T-helper 1 cell treated with Interleukin-12 subunit alpha and Interleukin-12 subunit beta and Interleukin-4 antibody, amounts not matched to agents 30 ng/mL and 1 ng/mL, for 36 hours (primary cell): ENCODE measurements around the gene MGMT. TPM values are rescaled to one million over a fixed set of nuclear protein-coding genes. Genes with fewer than 3 reads are reported as not detected.

ENCODE experiments used
- intact Hi-C: fragments of 100-400 bp; cut with micrococcal nuclease; formaldehyde crosslinking; loops from one replicate; pipeline ENCODE4 v1.15.1; 2024
- total RNA-seq: library from RNA; stranded (reverse); gene quantifications from 2 replicates; pipeline ENCODE4 v1.2.3, GENCODE V29; 2022

Gene MGMT
- total RNA-seq, 1 donor from 2014 or later: 14.9 TPM

DNA sequence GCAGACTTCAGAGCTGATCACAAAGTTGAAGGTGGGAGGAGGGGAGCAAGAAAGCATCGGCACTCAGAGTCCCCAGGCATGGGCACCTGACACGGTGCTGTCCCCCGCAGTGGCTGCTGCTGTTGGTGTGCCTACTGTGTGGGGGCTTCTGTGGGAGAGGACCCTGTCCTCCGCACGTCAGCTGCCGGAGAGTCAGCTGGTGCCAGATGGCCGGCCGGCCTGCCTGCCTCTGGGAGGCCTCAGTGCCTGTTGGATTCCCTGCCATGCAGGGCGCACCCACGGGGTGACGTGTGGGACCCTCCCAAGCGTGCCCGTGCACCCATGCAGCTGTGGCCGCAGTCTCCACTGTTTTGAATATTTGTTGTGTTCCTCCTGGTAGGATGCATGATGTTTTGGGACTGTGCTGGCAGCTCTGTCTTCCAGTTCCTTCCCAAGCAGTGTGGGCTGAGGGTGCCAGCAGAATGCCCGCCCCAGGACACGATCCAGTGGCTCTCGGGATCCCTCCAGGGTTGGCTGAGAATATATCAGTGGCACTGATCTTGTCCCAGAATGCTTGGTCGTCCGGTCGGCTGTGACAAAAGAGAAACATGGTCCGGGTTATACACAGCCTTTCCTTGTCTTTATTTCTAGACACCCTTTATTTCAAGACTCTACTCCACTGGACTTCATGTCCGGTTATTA is 185.6 kb downstream of the MGMT start:
- intact Hi-C loops: no loop called here

DNA sequence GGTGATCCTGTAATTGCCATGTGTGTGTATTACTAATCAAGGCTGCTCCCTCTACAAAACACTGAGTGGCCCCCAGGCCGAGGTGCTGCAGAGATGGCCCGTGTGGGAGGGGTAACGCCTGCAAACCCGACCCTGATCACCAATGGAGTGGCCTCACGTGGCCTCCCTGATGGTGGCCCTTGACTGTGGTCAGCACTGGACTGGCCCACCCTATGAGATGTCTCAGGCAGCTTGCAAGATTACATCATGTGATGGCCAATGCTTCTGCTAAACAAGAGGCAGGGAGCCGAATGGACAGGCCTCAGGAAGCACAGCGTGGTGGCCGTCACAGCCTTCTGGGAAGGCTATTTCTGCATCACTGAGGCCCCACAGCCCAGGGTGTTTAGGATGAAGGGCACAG is 186.4 kb downstream of the MGMT start:
- intact Hi-C loops: no loop called here

- intact Hi-C loops: no loop called here
These were observed 186.8 kb downstream of the MGMT start for GRCh38 chr10:129653861-129654260.

- intact Hi-C loops: no loop called here
These were observed 187.4 kb downstream of the MGMT start for GRCh38 chr10:129654461-129654860.

DNA sequence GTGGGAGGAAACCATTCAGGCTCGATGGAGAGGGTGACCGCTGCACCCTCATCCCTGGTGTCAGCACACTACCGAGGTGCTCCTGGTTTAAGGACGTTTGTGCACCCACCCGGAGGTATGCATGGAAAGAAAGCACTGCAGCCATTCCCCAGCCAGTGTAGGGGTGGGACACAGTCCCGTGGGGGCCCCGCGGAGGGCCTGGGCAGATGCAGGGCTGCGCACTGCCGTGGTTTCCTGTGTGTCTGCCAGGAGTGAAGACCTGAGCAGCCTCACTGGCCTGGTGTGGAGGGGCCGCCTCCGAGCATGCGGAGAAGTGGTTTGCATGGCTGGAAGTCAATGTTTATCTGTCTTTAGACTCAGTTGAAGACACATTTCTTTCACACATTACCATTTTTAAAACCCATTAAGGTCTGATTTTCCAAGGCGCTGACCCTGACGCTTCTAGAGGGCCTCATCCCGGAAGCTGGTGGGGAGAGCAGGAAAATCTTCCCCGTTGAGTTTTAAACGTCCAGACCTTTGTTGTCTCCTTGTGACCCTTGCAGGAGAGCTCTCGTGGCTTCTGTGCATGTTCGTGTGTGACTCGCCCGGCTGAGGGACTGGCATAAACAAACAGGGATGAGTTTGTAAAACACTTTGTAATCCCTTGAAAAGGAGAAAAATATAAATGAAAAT is 188.1 kb downstream of the MGMT start:
- intact Hi-C loops: no loop called here

DNA sequence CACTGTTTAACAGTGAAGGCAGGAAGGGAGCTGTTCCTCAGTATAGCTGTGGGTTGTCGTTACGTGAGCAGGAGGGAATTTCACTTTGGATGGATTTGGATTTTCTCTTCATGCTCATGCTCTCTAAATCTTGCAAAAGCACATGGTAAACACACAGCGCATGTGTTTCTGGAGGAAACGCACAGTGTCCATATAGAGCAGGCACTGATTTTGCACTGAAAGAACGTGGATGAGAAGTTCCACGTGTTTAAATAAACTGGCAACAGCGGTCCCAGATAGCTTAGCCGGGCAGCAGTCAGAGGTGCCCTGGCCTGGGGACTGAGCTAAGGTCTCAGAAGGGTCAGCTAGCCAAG is 188.6 kb downstream of the MGMT start:
- intact Hi-C loops: no loop called here

DNA sequence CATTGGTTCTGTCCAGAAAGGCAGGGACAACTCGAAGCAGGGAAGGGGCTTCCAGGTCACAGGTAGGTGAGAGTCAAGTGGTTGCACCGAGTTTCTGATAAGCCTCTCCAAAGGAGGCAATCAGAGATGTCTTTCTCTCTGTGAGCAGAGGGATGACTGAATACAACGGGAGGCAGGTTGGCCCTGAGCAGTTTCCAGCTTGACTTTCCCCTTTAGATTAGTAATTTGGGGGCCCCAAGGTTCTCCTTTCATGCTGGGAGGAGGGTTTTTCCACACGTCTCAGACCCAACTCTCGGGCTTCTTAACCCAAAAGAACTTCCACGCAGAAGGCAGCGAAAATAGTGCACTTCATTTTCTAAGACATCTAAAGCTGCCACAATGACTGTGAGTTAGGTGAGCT is 189.6 kb downstream of the MGMT start:
- intact Hi-C loops: no loop called here

- intact Hi-C loops: no loop called here
These were observed 190.4 kb downstream of the MGMT start for GRCh38 chr10:129657297-129658017.

DNA sequence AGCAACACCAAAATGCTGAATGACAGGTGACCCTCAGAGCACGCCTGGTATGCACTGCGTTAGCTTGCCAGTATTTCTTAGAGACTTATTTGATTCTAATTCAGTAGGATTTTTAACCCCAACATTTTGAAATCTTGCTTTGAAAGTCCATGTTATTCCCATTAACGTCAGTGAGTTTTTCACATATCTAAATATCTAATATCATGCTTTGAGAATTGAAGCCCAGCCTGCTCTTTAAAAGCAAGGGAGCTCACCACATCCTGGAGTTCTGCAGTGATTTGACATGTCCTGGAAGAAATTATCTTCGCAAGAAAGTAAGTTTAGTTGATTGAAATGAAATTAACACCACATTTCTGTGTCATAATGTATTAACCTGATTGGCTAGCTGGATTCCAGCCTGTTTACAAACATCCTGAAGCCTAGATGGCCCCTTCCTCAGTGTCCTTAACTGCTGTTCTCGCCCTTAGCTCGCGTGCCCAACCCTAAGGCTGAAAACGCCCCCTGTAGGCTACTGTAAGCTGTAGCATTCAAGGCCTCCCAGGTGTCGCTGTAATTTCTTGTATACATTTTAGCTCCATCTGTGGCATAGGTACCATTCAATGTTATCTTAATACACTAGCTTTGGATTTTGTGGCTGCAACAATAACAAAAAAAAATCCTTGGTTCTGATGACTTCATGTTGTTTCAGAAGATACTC is 191.5 kb downstream of the MGMT start:
- intact Hi-C loops: no loop called here

DNA sequence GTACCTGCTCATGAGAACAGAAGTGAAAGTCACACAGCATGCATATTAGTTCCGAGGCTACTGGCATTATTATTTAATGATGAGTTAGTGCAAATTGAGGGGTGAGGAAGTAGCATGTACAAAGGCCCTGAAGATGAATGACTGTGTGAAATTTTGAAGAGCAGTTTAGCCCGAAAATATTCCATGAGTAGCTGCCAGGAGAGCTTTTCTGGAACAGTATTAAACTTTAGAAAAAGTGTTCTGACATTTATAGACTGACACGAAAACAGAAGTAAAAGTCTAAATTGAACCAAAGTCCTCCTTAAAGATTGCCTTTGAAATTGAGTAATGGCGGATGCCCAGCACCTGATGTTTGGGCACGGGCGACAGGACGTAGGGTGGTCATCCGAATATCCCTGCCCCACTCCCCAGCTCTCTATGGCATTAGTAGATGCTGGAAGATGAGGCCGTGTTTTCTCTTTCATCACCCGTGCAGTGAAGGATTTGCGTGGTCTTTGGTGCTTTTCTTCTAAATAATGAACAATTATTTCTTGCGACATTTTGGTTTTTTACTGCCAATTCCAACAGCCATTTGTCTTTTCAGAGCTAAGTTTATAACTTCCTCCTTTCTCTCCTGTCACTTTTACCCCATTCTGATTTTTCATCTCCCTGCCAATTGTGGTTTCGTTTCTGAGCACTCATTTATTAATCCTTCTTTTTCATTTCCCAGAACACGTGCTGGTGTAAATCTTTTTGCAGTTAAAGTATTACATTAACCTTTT is 192.6 kb downstream of the MGMT start:
- intact Hi-C loops: no loop called here

- intact Hi-C loops: no loop called here
These were observed 193.5 kb downstream of the MGMT start for GRCh38 chr10:129660569-129660968.

DNA sequence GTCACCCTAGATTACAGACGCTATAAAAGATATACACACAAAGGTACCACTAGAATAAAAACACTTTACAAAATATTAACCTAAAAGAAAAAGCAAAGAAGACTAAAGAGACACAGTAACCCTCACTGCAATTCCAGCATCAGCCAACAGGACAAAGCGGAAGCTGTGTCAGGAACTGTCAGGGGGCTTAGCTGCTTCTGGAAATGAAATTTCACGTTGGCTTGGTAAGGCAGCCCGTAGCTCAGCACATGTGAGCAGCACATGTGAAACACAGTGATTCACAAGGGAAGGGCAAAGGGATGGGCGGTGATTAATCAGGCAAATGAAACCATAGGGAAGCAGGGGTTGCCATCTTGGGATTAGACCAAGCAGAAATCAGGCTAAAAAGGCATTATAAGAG is 195.4 kb downstream of the MGMT start:
- intact Hi-C loops: no loop called here

- intact Hi-C loops: no loop called here
These were observed 203.1 kb downstream of the MGMT start for GRCh38 chr10:129670124-129670523.

- intact Hi-C loops: no loop called here
These were observed 206.3 kb downstream of the MGMT start for GRCh38 chr10:129673292-129673691.

DNA sequence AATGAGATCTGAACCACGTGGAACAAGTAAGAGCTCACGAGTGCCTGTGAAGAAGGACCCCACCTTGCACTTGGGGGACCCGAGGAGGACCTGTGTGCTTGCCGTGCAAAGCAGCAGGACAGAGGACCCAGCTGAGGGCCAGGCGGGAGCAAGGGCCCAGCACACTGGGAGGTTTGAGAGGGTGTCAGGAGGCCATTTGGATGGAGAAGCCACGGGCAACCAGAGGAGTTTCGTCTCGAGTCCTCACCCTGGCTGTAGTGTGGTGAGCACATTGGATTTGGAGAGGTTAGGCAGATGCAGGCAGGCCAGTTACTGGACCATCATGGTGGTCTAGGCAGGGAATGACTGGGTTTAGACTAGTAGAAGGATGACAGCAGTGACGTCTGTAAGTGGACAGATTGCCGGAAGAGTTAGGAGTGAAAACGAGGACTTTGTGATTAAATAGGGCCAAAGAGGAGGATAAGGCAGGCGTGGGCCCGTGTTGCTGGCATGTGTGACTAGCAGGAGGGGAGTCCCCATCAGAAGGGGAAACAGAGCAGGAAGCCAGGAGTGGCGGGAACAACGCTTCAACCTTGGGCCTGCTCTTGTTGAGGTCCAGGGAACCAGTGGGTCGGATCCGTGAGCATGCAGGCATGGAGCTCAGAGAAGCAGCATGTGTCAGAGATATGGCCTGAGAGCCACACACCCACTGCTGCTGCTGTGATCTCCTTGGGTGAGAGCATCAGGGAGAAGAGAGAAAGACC is 208.2 kb downstream of the MGMT start:
- intact Hi-C loops: no loop called here

DNA sequence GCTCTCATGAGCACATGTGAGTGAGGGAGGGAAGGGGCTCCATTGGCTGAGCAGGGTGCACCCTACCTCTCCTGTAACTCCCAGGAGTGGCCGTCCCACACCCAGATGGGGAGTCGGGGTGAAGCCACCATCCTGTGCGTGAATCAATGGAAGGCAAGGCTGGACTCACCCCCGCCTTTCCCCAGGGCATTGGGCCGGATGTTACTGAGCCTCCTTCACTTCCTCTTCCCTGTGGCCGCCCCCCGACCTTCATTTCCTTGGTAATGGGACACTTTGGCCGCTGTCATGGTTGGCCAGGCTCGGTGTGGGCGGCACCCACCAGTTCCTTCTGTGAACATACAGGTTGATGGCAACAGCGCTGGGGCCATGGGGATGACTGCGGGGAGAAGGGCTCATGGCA is 209.0 kb downstream of the MGMT start:
- intact Hi-C loops: no loop called here

DNA sequence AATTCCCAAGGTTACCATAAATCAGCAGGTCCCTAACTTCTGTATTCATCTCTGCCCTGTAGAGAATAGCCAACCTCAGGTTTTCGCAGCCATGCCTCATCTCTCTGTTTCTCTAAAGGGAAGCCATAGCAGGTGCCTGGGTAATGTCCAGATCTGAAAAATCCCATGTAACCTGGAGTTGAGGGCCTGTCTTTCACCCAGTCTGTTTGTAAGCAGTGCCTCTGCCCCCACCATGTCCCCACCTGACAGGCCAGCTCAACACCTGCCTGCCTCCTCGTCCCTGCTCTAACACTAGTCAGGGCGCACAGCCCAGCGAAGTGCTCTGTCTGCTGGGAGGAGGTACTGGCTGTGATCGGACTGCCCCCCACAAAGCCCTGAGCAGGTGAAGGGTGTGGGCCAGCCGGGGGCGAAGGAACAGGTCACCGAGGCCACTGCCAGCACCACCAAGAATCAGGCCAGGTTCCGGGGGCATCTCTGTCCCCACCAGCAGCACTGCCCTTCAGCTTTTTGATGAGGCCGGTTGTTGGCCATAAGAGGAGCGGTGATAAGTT is 210.4 kb downstream of the MGMT start:
- intact Hi-C loops: no loop called here

DNA sequence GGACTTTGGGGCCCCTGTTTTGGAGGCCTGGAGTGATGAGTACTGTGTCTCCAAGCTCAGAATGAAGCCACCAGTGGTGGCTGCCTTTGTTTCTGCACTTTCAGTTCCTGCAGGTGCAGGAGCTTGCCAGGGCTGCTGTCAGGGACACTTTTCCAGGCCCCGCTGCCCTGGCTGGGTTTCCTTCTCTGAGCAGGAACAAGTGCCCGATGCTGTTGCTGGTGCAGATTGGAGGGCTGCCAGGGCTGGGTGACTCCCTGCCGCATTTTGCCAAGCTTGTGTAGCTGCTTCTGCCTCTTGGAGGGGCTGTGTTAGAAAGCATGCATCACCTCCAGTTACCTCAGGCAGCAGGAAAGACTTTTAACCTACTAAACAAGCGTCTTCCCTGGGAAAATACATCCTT is 211.1 kb downstream of the MGMT start:
- intact Hi-C loops: no loop called here

- intact Hi-C loops: no loop called here
These were observed 212.2 kb downstream of the MGMT start for GRCh38 chr10:129679207-129679606.

GRCh38 chr10:129680661-129681344 is 213.8 kb downstream of the MGMT start:
- intact Hi-C loops: no loop called here
